Right ventricle myocardium inferior (tissue), 1 donor: ENCODE results near the gene AP2M1. TPM values are rescaled to one million over a fixed set of nuclear protein-coding genes. Genes with fewer than 3 reads are reported as not detected.

Source experiments
- ATAC-seq: fragments of 200-7000 bp; cut with Tn5 transposase; one replicate; pipeline ENCODE4 v1.9.1; 2020; ENCODE audit warnings: mild to moderate bottlenecking, moderate library complexity
- DNase-seq: peaks from one replicate; pipeline ENCODE4 v3.0.0; 2021; ENCODE audit errors: missing footprints
- intact Hi-C: fragments of 100-400 bp; cut with DNase I; formaldehyde crosslinking; loops from one replicate; pipeline ENCODE4 v1.11.0; 2022
- total RNA-seq: library from RNA; stranded (reverse); fragmentation: NEBNext Ultra II Directional; extraction: Animal tissue kit (Norgen Biotek cat#: 25700); gene quantifications from one replicate; pipeline ENCODE4 v1.2.1, GENCODE V29; 2021
- donor health status: DM: no; HTN: yes; CAD: no; lungs with severe emphysema.

AP2M1 gene
- total RNA-seq, 1 donor from 2014 or later = 269 TPM

GRCh38 chr3:184233127-184233843 lies 58.6 kb downstream of the AP2M1 start:
- no peak for ATAC-seq
- no peak for DNase-seq
- intact Hi-C loops = no loop called here

Other genes with a start within 250 kb of the AP2M1 start
- 48.2 TPM for gene ABCC5, start 157.0 kb upstream of the AP2M1 start, total RNA-seq
- not detected for gene HTR3D, start 143.1 kb upstream of the AP2M1 start, total RNA-seq
- not detected for gene HTR3C, start 121.8 kb upstream of the AP2M1 start, total RNA-seq
- not detected for gene HTR3E, start 77.8 kb upstream of the AP2M1 start, total RNA-seq
- gene EIF2B5, start 39.5 kb upstream of the AP2M1 start, total RNA-seq = 32.2 TPM
- gene DVL3, start 19.5 kb upstream of the AP2M1 start, total RNA-seq = 60.7 TPM
- 68.2 TPM for gene ABCF3, start 11.3 kb downstream of the AP2M1 start, total RNA-seq
- gene VWA5B2, start 54.7 kb downstream of the AP2M1 start, total RNA-seq = not detected
- gene ALG3, start 74.1 kb downstream of the AP2M1 start, total RNA-seq = 18.4 TPM
- gene EEF1AKMT4, start 74.8 kb downstream of the AP2M1 start, total RNA-seq = 1.7 TPM
- not detected for gene CAMK2N2, start 86.7 kb downstream of the AP2M1 start, total RNA-seq
- not detected for gene ECE2, start 101.2 kb downstream of the AP2M1 start, total RNA-seq
- gene PSMD2, start 124.4 kb downstream of the AP2M1 start, total RNA-seq = 228 TPM
- 274 TPM for gene EIF4G1, start 139.8 kb downstream of the AP2M1 start, total RNA-seq
- 33.4 TPM for gene FAM131A, start 162.7 kb downstream of the AP2M1 start, total RNA-seq
- gene CLCN2, start 186.8 kb downstream of the AP2M1 start, total RNA-seq = 2.9 TPM
- gene POLR2H, start 186.9 kb downstream of the AP2M1 start, total RNA-seq = 27.1 TPM
- gene THPO, start 203.4 kb downstream of the AP2M1 start, total RNA-seq = 0.35 TPM
- 8.7 TPM for gene CHRD, start 205.2 kb downstream of the AP2M1 start, total RNA-seq